ENCODE measurements around the gene KCNC2.

Gene KCNC2

DNA sequence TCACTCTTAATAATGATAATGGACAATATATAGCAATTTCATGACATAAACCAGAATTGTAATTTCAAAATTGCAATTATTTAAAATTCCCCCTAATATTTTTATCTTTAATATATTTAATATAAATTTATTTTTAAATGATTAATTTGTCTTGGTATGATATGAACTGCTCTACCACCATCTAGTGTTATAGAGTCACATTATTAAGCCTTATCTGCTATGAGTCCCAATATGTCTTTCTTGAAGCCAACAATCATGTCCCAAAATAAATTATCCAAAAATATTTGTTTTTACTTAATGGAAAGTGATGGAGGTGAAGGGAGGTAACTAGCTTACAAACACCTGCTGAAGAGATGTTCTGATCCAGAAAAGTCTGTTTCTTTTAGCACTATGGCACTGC lies 151.4 kb downstream of the KCNC2 start:
- DNase-seq (ENCODE audit: low read depth) = no peak

DNA sequence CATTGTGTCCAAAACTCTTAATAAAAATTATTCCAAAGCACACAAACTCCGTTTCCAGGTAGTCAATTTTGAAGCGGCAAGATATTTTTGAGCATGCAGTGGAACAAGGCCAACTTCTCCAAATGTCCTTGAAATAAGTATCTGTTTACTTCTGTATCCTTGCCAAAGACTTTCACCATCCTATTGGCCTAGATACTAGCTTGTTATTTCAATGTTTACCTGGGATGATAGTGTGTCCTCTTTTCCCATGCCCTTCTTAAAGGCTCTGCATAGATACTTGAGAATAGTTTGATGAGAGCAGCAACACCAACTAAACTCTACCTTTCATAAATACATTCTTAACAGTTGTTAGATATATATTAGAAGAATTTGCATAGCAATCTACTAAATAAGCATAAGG lies 160.9 kb downstream of the KCNC2 start:
- no peak for DNase-seq (ENCODE audit: low read depth)

DNA sequence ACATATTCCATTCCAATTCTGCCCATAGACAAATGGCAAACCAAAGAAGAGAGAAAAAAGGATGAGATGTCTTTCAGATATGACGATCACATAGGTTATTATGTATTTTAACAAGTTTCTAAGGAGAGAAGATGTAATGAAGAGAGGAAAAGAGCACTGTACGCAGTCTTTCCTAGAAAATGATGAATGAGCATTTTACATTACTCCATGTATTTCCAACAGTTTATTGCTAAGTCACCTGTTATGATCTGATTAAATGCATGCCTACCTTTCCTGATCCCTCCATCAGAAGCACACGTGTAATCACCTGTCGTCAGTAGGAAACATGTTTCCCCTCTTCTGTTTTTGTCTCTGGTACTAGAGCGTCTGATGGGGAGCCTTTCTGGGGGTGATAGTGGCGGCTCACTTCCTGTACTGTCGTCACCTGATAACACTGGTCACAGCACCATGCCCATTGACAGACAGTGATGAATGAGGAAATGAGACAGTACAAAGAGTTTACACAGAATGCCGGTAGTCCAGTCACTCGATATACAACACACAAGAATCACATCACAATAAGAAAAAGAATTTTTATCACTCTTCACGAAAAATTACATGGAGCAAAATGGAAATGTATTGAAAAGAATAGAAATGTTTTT lies 161.6 kb downstream of the KCNC2 start:
- DNase-seq (ENCODE audit: low read depth) = no peak

DNA sequence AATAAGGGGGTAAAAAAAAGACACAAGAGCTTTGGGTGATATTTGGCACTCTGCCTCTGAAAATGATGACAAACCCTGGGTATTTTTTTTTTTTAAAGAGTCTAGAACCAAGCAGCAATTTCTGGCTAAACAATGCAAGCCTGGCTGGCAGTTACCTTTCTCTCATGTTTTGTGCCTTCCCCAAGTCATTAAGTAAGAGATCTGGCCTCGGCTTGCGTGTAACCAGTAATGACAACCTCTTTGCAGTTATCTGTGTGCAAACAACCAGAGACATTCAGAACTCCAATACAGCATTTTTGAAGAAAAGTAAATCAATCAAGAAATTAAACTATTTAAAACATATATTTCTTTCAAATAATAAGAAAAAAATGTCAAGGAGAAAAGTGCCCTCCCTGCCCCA lies 167.5 kb downstream of the KCNC2 start:
- DNase-seq (ENCODE audit: low read depth) = no peak

DNA sequence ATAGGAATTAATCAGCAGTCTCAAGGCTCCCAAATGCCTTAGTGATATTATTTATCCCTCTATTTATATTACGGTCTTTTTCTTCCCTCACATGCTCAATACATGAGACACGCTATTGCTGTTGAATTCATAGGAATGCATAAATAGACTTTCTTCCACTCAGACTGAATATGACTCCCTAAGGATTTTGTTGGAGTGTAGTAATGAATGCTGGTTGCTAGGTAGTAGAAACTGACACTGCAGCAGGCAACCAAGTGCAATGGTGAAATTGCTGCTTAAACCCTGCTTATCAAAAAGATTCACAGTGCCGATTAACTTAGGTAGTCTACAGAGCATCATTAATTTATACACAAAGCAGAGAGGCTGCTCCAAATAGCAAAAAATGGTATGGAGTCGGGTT lies 168.2 kb downstream of the KCNC2 start:
- DNase-seq (ENCODE audit: low read depth) = no peak

DNA sequence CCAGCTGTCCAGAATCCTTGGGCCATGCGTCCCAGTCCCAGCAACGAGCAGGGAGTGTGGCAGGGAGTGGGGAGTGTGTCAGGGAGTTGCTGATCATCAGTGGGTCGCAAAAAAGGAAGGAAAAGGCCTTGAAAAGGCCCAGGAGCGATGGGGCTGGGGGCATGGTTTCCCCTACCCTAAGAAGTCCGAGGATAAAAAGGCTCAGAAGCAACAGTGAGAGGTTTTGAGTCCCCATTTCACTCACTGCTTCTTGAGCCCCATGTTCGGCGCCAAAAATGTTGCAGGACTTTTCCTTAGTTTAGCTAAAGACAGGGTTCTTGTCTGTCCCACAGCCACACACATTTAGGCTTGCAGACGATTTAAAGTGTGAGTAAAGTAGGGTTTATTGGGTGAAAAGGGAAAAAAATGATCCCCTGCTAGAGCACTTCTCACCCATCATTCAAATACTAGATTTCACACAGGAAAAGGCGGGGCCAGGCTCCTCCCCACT lies 189.5 kb downstream of the KCNC2 start:
- no peak for DNase-seq (ENCODE audit: low read depth)

DNA sequence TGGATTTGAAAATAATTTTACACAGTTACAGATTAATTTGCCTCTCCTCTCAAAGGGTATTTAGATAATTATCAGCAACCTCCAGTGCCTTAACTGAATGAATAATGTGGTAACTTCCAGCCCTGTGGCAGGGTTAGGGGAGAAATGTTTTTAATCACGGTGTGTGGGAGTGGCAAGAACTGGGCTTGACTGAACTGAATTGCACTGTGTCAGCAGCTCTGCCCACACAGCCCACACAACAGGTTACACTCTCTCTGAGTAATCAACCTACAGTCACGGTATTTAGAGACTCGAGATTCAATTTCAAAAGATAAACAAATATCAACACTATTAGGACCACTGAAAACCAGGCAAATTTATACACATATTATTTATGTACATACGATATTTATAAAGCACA lies 198.5 kb downstream of the KCNC2 start:
- DNase-seq (ENCODE audit: low read depth) = no peak

DNA sequence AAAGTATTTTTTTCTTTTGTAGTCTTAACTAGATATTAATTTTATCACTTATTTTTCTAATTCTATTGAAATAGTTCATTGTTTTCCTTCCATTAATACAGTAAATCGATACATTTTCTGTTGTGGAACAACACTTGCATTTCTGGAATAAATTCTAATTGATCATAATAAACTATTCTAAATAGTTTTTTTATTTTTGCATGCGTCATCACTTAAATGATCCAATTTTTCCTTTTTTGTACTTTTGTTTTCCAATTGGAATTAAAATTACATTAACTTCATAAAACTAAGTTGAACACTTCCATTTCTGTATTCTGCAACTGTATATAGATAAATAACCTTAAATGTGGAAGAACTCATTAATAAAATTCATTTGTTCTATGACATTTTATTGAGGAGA lies 202.5 kb downstream of the KCNC2 start:
- no peak for DNase-seq (ENCODE audit: low read depth)

DNA sequence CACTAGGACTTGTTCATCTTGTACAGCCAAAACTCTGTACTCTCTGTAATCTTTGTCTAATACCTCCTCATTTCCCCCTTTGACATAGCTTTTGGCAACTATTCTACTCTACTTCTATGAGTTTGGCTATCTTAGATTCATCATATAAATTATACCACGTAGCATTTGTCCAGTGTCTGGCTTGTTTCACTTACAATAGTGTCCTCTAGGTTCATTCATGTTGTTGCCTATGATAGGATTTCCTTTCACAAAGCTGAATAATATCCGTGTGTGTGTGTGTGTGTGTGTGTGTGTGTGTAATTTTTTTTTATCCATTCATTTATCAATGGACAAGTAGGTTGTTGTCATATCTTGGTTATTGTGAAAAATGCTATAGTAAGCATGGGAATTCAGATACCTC lies 209.5 kb downstream of the KCNC2 start:
- no peak for DNase-seq (ENCODE audit: low read depth)

DNA sequence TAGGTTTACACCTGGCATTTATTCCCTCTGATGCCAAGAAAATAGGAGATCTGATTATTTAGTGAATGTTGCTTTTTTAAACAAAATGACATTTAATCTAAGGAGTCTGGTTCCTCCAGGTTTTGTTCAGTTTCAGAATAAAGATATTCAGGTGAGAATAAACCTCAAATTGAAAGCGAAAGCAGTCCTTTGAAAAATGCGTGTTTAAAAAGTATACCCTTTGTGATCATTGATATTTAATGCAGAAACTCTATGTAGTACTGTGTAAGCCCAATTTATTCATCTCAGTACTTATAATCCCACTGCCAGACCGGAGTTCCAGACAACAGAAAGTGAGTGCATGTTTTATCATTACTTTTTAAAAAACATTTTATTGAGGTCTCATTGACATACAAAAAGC lies 210.2 kb downstream of the KCNC2 start:
- no peak for DNase-seq (ENCODE audit: low read depth)
